Measurements from ENCODE around the gene FXYD6. TPM values are rescaled to one million over a fixed set of nuclear protein-coding genes. Genes with fewer than 3 reads are reported as not detected.

FXYD6 gene
- total RNA-seq, 1 experiment from 2014 or later: 0.54 TPM

- TF ChIP-seq, protein P1, sequence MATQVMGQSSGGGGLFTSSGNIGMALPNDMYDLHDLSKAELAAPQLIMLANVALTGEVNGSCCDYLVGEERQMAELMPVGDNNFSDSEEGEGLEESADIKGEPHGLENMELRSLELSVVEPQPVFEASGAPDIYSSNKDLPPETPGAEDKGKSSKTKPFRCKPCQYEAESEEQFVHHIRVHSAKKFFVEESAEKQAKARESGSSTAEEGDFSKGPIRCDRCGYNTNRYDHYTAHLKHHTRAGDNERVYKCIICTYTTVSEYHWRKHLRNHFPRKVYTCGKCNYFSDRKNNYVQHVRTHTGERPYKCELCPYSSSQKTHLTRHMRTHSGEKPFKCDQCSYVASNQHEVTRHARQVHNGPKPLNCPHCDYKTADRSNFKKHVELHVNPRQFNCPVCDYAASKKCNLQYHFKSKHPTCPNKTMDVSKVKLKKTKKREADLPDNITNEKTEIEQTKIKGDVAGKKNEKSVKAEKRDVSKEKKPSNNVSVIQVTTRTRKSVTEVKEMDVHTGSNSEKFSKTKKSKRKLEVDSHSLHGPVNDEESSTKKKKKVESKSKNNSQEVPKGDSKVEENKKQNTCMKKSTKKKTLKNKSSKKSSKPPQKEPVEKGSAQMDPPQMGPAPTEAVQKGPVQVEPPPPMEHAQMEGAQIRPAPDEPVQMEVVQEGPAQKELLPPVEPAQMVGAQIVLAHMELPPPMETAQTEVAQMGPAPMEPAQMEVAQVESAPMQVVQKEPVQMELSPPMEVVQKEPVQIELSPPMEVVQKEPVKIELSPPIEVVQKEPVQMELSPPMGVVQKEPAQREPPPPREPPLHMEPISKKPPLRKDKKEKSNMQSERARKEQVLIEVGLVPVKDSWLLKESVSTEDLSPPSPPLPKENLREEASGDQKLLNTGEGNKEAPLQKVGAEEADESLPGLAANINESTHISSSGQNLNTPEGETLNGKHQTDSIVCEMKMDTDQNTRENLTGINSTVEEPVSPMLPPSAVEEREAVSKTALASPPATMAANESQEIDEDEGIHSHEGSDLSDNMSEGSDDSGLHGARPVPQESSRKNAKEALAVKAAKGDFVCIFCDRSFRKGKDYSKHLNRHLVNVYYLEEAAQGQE (IDR thresholded peaks at IDR 0.05; ENCODE audit: insufficient read depth in 1 of 2, low read depth in 2 of 2, low read length in 1 of 2): no peak
- no peak for TF ChIP-seq SIN3A (IDR thresholded peaks at IDR 0.05; ENCODE audit: borderline replicate concordance, insufficient read depth, low read depth, low read length)
- TF ChIP-seq TCF7L2 (IDR thresholded peaks at IDR 0.05; ENCODE audit: low read depth, low read length): no peak
- no peak for TF ChIP-seq POLR2AphosphoS5 (IDR thresholded peaks at IDR 0.05; ENCODE audit: low read depth, low read length)
- TF ChIP-seq, protein P2, sequence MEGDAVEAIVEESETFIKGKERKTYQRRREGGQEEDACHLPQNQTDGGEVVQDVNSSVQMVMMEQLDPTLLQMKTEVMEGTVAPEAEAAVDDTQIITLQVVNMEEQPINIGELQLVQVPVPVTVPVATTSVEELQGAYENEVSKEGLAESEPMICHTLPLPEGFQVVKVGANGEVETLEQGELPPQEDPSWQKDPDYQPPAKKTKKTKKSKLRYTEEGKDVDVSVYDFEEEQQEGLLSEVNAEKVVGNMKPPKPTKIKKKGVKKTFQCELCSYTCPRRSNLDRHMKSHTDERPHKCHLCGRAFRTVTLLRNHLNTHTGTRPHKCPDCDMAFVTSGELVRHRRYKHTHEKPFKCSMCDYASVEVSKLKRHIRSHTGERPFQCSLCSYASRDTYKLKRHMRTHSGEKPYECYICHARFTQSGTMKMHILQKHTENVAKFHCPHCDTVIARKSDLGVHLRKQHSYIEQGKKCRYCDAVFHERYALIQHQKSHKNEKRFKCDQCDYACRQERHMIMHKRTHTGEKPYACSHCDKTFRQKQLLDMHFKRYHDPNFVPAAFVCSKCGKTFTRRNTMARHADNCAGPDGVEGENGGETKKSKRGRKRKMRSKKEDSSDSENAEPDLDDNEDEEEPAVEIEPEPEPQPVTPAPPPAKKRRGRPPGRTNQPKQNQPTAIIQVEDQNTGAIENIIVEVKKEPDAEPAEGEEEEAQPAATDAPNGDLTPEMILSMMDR (IDR thresholded peaks at IDR 0.05): no peak
- CTCF ChIA-PET: interaction anchor here (0.7 to 1.1 kb wide), 2 partner anchors 113 to 219 kb away, joined by 3 read pairs; no protein-coding TSS in a partner anchor
- POLR2A ChIA-PET: no interaction called here
- no peak overlapping the region for H3K27ac ChIP-seq (ENCODE audit: low read length)
- no peaks in the 10 kb centered on the region for H3K4me1 ChIP-seq (ENCODE audit: control insufficient read depth, insufficient read depth, low read length)
- peaks cover 13% of the 10 kb centered on the region for H3K27me3 ChIP-seq (ENCODE audit: control insufficient read depth, insufficient read depth, low read length)
- H3K36me3 ChIP-seq (ENCODE audit: control insufficient read depth, insufficient read depth, low read length): no peaks in the 10 kb centered on the region
- BruUV-seq (replicated peaks): no TSS peak
- intact Hi-C loops (cut with micrococcal nuclease; ENCODE audit: unreplicated experiment) (no loop called here), in situ Hi-C loops (cut with HindIII; ENCODE audit: low pct_unique_long_range_greater_than_20kb, low sequenced_read_pairs) (no loop called here)
- no peak overlapping the region for H3K4me3 ChIP-seq (ENCODE audit: low read depth in 2 of 2, low read length in 2 of 2)
- DNase-seq (ENCODE audit: low read depth, low spot score): no peak
- H3K9me3 ChIP-seq (ENCODE audit: control insufficient read depth, insufficient read depth, low read depth, low read length): no peaks in the 10 kb centered on the region
- ATAC-seq: no peak
Observed at GRCh38 chr11:117834068-117834810, 42.2 kb downstream of the FXYD6 start.

- intact Hi-C loops (cut with micrococcal nuclease; ENCODE audit: unreplicated experiment): no loop called here
- in situ Hi-C loops (cut with HindIII; ENCODE audit: low pct_unique_long_range_greater_than_20kb, low sequenced_read_pairs): no loop called here
- POLR2A ChIA-PET: no interaction called here
- no peaks in the 10 kb centered on the region for H3K36me3 ChIP-seq (ENCODE audit: control insufficient read depth, insufficient read depth, low read length)
- H3K27ac ChIP-seq (ENCODE audit: low read length): no peak overlapping the region
- TF ChIP-seq TCF7L2 (IDR thresholded peaks at IDR 0.05; ENCODE audit: low read depth, low read length): no peak
- ATAC-seq: no peak
- no peak for DNase-seq (ENCODE audit: low read depth, low spot score)
- H3K9me3 ChIP-seq (ENCODE audit: control insufficient read depth, insufficient read depth, low read depth, low read length): no peaks in the 10 kb centered on the region
- peaks cover 11% of the 10 kb centered on the region for H3K27me3 ChIP-seq (ENCODE audit: control insufficient read depth, insufficient read depth, low read length)
- H3K4me1 ChIP-seq (ENCODE audit: control insufficient read depth, insufficient read depth, low read length): no peaks in the 10 kb centered on the region
- H3K4me3 ChIP-seq (ENCODE audit: low read depth in 2 of 2, low read length in 2 of 2): no peak overlapping the region
- BruUV-seq (replicated peaks): no TSS peak
- CTCF ChIA-PET: no interaction called here
Observed at GRCh38 chr11:117833401-117833891, 43.0 kb downstream of the FXYD6 start.

DNA sequence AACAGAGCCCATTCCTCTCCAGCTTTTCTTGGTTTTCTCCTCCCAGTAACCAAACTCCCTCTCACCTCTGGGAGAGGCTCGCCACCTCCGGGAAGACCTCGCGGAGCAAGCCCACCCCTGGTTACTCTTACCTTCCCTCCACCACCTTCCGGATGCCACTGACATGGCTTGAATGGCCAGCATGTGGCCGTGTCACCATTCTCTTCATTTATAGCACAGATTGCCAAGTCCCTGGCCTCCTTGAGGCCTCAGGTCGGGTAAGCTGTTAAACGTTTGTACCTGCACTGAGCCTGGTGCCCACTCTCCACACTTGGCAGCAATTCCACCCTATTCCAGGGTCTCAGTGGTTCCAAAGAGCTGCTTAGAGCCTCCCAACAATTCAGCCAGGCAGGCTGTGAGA, 43.9 kb downstream of the FXYD6 start:
- in situ Hi-C loops (cut with HindIII; ENCODE audit: low pct_unique_long_range_greater_than_20kb, low sequenced_read_pairs): no loop called here
- Histone ChIP-seq H3K27ac (ENCODE audit: low read length) (no peak overlapping the region), H3K4me1 (ENCODE audit: control insufficient read depth, insufficient read depth, low read length) (no peaks in the 10 kb centered on the region), H3K4me3 (ENCODE audit: low read depth in 2 of 2, low read length in 2 of 2) (no peak overlapping the region), H3K9me3 (ENCODE audit: control insufficient read depth, insufficient read depth, low read depth, low read length) (no peaks in the 10 kb centered on the region), H3K36me3 (ENCODE audit: control insufficient read depth, insufficient read depth, low read length) (no peaks in the 10 kb centered on the region), H3K27me3 (ENCODE audit: control insufficient read depth, insufficient read depth, low read length) (peaks cover 3% of the 10 kb centered on the region)
- no TSS peak for BruUV-seq (replicated peaks)
- ChIA-PET CTCF (no interaction called here), POLR2A (no interaction called here)
- intact Hi-C loops (cut with micrococcal nuclease; ENCODE audit: unreplicated experiment): no loop called here
- DNase-seq (ENCODE audit: low read depth, low spot score): no peak
- TF ChIP-seq, protein P1 (IDR thresholded peaks at IDR 0.05; ENCODE audit: insufficient read depth in 1 of 2, low read depth in 2 of 2, low read length in 1 of 2): no peak
- ATAC-seq: no peak

All from Panc1 (cell line).